BLaER1 treated with 17β-estradiol and CSF1 and Interleukin-3, amounts not matched to agents 10 nM and 100 nM (cell line): ENCODE data around the gene LANCL2.

ENCODE experiments used
- H3K27ac ChIP-seq, 11 experiments: shearing (Covaris generic); formaldehyde crosslinking; 2 replicates each; pipeline ENCODE4 v1.8.1; 2022
- H3K27me3 ChIP-seq, 11 experiments: shearing (Covaris generic); formaldehyde crosslinking; 2 replicates each; pipeline ENCODE4 v1.8.1; 2022
- H3K36me3 ChIP-seq, 11 experiments: shearing (Covaris generic); formaldehyde crosslinking; 2 replicates each; pipeline ENCODE4 v1.8.1; 2022
- H3K4me1 ChIP-seq, 10 experiments: shearing (Covaris generic); formaldehyde crosslinking; 2 replicates each; pipeline ENCODE4 v1.8.1; 2022
- H3K4me2 ChIP-seq, 11 experiments: shearing (Covaris generic); formaldehyde crosslinking; 2 replicates each; pipeline ENCODE4 v1.8.1; 2022
- H3K4me3 ChIP-seq, 10 experiments: shearing (Covaris generic); formaldehyde crosslinking; 2 replicates each; pipeline ENCODE4 v1.8.1; 2022
- H3K9ac ChIP-seq, 11 experiments: shearing (Covaris generic); formaldehyde crosslinking; 2 replicates each; pipeline ENCODE4 v1.8.1; 2022
- H3K9me3 ChIP-seq, 11 experiments: shearing (Covaris generic); formaldehyde crosslinking; replicated peaks in 1 of 11; 2 replicates each; pipeline ENCODE4 v1.8.1; 2022
- H4K20me1 ChIP-seq, 11 experiments: shearing (Covaris generic); formaldehyde crosslinking; 2 replicates each; pipeline ENCODE4 v1.8.1; 2022
- Cebpa-rat ChIP-seq, 11 experiments: shearing (Covaris generic); IDR thresholded peaks; 2 replicates each; pipeline ENCODE4 v1.8.1; 2022

LANCL2 gene

GRCh38 chr7:55369427-55370400 lies 4.6 kb downstream of the LANCL2 start:
- no peak overlapping the region for H3K4me3 ChIP-seq
- no peak overlapping the region for H3K4me2 ChIP-seq
- H3K27ac ChIP-seq = no peak overlapping the region
- no peak for TF ChIP-seq Cebpa-rat (IDR thresholded peaks at IDR 0.05)
- no peaks in the 10 kb centered on the region for H3K9me3 ChIP-seq
- H3K36me3 ChIP-seq = peaks cover 0 to 9% (median 0%) of the 10 kb centered on the region in 11 experiments; a peak in 4 of 22 replicates
- peaks cover 0 to 23% (median 0%) of the 10 kb centered on the region in 11 experiments; a peak in 6 of 22 replicates for H4K20me1 ChIP-seq
- H3K27me3 ChIP-seq = no peaks in the 10 kb centered on the region
- peaks cover 12 to 19% (median 16%) of the 10 kb centered on the region in 10 experiments for H3K4me1 ChIP-seq
- no peak overlapping the region for H3K9ac ChIP-seq

DNA sequence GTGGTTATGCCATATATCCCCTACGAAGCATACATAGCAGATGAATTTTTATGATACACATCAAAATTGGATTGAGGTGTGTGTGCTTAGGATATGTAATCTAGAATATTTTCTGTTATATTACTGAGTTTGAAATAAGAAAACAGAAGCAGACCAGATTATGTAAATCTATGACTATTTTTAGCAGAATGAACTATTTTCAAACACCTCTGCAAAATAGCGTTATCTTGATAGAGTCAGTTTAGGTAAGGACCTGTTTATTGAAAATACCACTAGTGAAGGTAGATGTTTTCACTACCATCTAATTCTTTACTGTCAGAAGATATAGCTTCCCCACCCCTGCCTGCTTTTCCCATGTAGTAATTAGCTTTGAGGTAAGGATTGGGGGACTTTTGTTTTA lies 9.1 kb downstream of the LANCL2 start:
- Histone ChIP-seq H3K36me3 (peaks cover 0 to 9% (median 0%) of the 10 kb centered on the region in 11 experiments; a peak in 4 of 22 replicates), H4K20me1 (peaks cover 0 to 40% (median 5%) of the 10 kb centered on the region in 11 experiments; a peak in 8 of 22 replicates), H3K27me3 (no peaks in the 10 kb centered on the region), H3K9me3 (0 out of 22 replicates have a peak, but pooled peaks cover 0 to under 1% (median 0%) of the 10 kb centered on the region in 11 experiments), H3K27ac (no peak overlapping the region), H3K4me1 (no peaks in the 10 kb centered on the region), H3K4me2 (no peak overlapping the region), H3K4me3 (no peak overlapping the region), H3K9ac (no peak overlapping the region)
- TF ChIP-seq Cebpa-rat (IDR thresholded peaks at IDR 0.05) = no peak

DNA sequence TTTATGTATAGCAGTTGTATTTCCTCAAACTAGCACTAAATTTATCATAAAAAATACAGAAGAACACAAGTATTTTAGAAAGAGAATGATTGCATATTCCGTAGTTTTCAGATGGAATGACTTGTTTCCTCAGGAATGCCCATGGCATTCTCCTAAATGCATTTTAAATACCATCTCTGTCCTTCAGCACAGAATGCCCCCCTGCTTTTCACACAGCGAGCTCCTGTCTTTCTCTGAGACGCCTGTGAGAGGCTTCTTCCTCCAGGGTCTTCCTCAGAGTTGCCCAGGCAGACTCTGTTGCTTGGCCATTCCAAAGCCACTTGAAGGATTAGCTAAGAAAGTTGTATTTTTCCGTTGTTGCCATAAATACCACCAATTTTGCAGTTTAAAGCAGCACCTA lies 10.1 kb downstream of the LANCL2 start:
- Histone ChIP-seq H3K9ac (no peak overlapping the region), H3K4me1 (no peaks in the 10 kb centered on the region), H3K27me3 (no peaks in the 10 kb centered on the region), H3K9me3 (peaks cover 0 to 4% (median 0%) of the 10 kb centered on the region in 11 experiments; a peak in 2 of 22 replicates), H3K27ac (no peak overlapping the region), H3K36me3 (peaks cover 0 to 9% (median 0%) of the 10 kb centered on the region in 11 experiments; a peak in 5 of 22 replicates), H4K20me1 (peaks cover 0 to 43% (median under 1%) of the 10 kb centered on the region in 11 experiments; a peak in 8 of 22 replicates), H3K4me3 (no peak overlapping the region), H3K4me2 (no peak overlapping the region)
- no peak for TF ChIP-seq Cebpa-rat (IDR thresholded peaks at IDR 0.05)

GRCh38 chr7:55377162-55377817 lies 12.2 kb downstream of the LANCL2 start:
- TF ChIP-seq Cebpa-rat (IDR thresholded peaks at IDR 0.05) = no peak
- Histone ChIP-seq H3K4me1 (no peaks in the 10 kb centered on the region), H3K4me3 (no peak overlapping the region)

GRCh38 chr7:55379285-55379684 lies 14.1 kb downstream of the LANCL2 start:
- Histone ChIP-seq H3K4me3 (no peak overlapping the region), H3K4me2 (no peak overlapping the region), H4K20me1 (peaks cover 0 to 48% (median 0%) of the 10 kb centered on the region in 11 experiments; a peak in 7 of 22 replicates), H3K9me3 (peaks cover 21 to 31% (median 22%) of the 10 kb centered on the region in 11 experiments), H3K36me3 (peaks cover 0 to 6% (median 3%) of the 10 kb centered on the region in 11 experiments; a peak in 4 of 22 replicates), H3K27ac (no peak overlapping the region), H3K9ac (no peak overlapping the region), H3K4me1 (no peaks in the 10 kb centered on the region), H3K27me3 (no peaks in the 10 kb centered on the region)
- no peak for TF ChIP-seq Cebpa-rat (IDR thresholded peaks at IDR 0.05)

More at GRCh38 chr7:55377162-55377817, 12.2 kb downstream of the LANCL2 start:
- peaks cover 0 to 9% (median 0%) of the 10 kb centered on the region in 11 experiments; a peak in 5 of 22 replicates for H3K36me3 ChIP-seq
- H3K9ac ChIP-seq = no peak overlapping the region
- peaks cover under 1 to 12% (median 2%) of the 10 kb centered on the region in 11 experiments; a peak in 13 of 22 replicates for H3K9me3 ChIP-seq
- no peaks in the 10 kb centered on the region for H3K27me3 ChIP-seq
- H3K27ac ChIP-seq = no peak overlapping the region
- H4K20me1 ChIP-seq = peaks cover 0 to 59% (median 0%) of the 10 kb centered on the region in 11 experiments; a peak in 7 of 22 replicates
- no peak overlapping the region for H3K4me2 ChIP-seq

- H3K4me2 ChIP-seq = no peak overlapping the region
- H3K27me3 ChIP-seq = no peaks in the 10 kb centered on the region
- H3K9me3 ChIP-seq = peaks cover 39 to 50% (median 40%) of the 10 kb centered on the region in 11 experiments
Measured at GRCh38 chr7:55381189-55381588, 16.1 kb downstream of the LANCL2 start.

DNA sequence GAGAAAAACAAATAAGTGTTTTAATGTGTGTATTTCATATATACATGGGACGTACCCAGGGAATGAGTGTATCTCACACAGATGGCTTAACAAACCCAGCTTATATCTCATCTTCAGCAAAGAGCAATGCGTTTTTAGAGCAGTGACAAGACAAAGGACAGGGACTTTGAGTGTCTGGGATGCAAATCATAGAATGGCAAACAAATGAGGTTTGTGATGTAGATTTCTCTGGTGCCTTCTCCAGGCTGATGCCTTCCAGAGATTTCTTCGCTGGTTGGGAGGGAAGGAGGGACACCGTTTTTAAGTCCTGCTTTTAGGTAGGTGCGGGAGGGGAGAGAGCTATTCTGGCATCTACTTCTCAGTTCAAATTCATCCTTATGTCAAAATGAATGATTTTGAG lies 16.6 kb downstream of the LANCL2 start:
- Histone ChIP-seq H3K27me3 (no peaks in the 10 kb centered on the region), H3K9me3 (peaks cover 44 to 55% (median 45%) of the 10 kb centered on the region in 11 experiments), H3K4me2 (no peak overlapping the region), H3K36me3 (peaks cover 8 to 22% (median 12%) of the 10 kb centered on the region in 11 experiments; a peak in 15 of 22 replicates), H3K4me3 (no peak overlapping the region), H3K27ac (no peak overlapping the region), H4K20me1 (peaks cover 0 to 26% (median 0%) of the 10 kb centered on the region in 11 experiments; a peak in 3 of 22 replicates), H3K9ac (no peak overlapping the region), H3K4me1 (no peaks in the 10 kb centered on the region)
- no peak for TF ChIP-seq Cebpa-rat (IDR thresholded peaks at IDR 0.05)

More at GRCh38 chr7:55381189-55381588, 16.1 kb downstream of the LANCL2 start:
- Histone ChIP-seq H3K4me3 (no peak overlapping the region), H3K36me3 (peaks cover 6 to 17% (median 8%) of the 10 kb centered on the region in 11 experiments; a peak in 13 of 22 replicates), H3K27ac (no peak overlapping the region), H3K4me1 (no peaks in the 10 kb centered on the region), H3K9ac (no peak overlapping the region), H4K20me1 (peaks cover 0 to 29% (median 0%) of the 10 kb centered on the region in 11 experiments; a peak in 5 of 22 replicates)
- no peak for TF ChIP-seq Cebpa-rat (IDR thresholded peaks at IDR 0.05)

DNA sequence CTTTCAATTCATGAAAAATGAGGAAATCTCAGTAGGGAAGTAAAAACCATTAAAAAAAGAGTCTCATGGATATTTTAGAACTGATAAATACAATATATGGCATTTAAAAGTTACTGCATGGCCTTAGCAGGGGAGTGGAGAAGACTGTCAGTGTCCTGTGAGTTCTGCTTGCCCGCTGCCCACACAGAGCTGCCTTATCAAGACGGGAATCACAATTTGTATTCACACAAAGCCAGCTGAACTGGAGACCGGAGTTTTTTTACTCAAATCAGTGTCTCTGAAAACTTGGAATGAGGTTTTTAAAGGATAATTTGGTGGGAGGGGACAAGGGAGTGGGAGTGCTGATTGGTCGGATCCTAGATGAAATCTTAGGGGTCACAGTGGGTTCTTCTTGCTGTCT lies 17.1 kb downstream of the LANCL2 start:
- Histone ChIP-seq H3K4me1 (no peaks in the 10 kb centered on the region), H3K27me3 (no peaks in the 10 kb centered on the region), H3K9ac (no peak overlapping the region), H3K36me3 (peaks cover 8 to 25% (median 16%) of the 10 kb centered on the region in 11 experiments; a peak in 16 of 22 replicates), H3K9me3 (peaks cover 50 to 61% (median 51%) of the 10 kb centered on the region in 11 experiments), H3K4me2 (no peak overlapping the region), H4K20me1 (peaks cover 0 to 26% (median 0%) of the 10 kb centered on the region in 11 experiments; a peak in 3 of 22 replicates), H3K4me3 (no peak overlapping the region), H3K27ac (no peak overlapping the region)
- no peak for TF ChIP-seq Cebpa-rat (IDR thresholded peaks at IDR 0.05)
